ENCODE results near the gene TMEM170B.
A peak's percentile ranks its signal among the peaks of the same experiment; 100 is the strongest.
"Not testable (repeated sequence)": the region's sequence is repeated elsewhere in the genome, so short reads cannot be mapped to it uniquely, and the experiment has no call there.

TMEM170B gene

GRCh38 chr6:11543919-11544518 lies 6.5 kb downstream of the TMEM170B start:
- H2AFZ ChIP-seq (ENCODE audit: low read depth, low read length): no peak overlapping the region
- no peak overlapping the region for H3K9ac ChIP-seq (ENCODE audit: low read length)
- H3K27ac ChIP-seq (ENCODE audit: low read length): no peak overlapping the region
- peaks cover 22% of the 10 kb centered on the region for H3K4me1 ChIP-seq (ENCODE audit: low read length)
- H3K79me2 ChIP-seq (ENCODE audit: low read length): peaks cover 87% of the 10 kb centered on the region
- TF ChIP-seq EZH2phosphoT487 (IDR thresholded peaks at IDR 0.05; ENCODE audit: low read depth) (no peak), CTCF (IDR thresholded peaks at IDR 0.05; ENCODE audit: low read depth, low read length) (no peak)
- H3K4me2 ChIP-seq (ENCODE audit: low read length): no peak overlapping the region
- peaks cover 10% of the 10 kb centered on the region for H3K36me3 ChIP-seq (replicated peaks; ENCODE audit: low read depth, low read length)
- H3K27me3 ChIP-seq (ENCODE audit: low read depth, low read length): no peaks in the 10 kb centered on the region
- no peaks in the 10 kb centered on the region for H3K9me3 ChIP-seq (ENCODE audit: insufficient read depth, low read length)
- H4K20me1 ChIP-seq (ENCODE audit: insufficient read depth, low read length): peaks cover 41% of the 10 kb centered on the region
- no peak overlapping the region for H3K4me3 ChIP-seq (ENCODE audit: low read length)

- not testable (repeated sequence) for H3K36me3 ChIP-seq (replicated peaks; ENCODE audit: low read depth, low read length); H3K4me3 ChIP-seq (ENCODE audit: low read length); H3K9ac ChIP-seq (ENCODE audit: low read length); H2AFZ ChIP-seq (ENCODE audit: low read depth, low read length); H3K4me2 ChIP-seq (ENCODE audit: low read length); H3K9me3 ChIP-seq (ENCODE audit: insufficient read depth, low read length); H3K27ac ChIP-seq (ENCODE audit: low read length); H3K27me3 ChIP-seq (ENCODE audit: low read depth, low read length)
- H4K20me1 ChIP-seq (ENCODE audit: insufficient read depth, low read length): peaks cover 20% of the 10 kb centered on the region
- peaks cover 26% of the 10 kb centered on the region for H3K4me1 ChIP-seq (ENCODE audit: low read length)
- peaks cover 80% of the 10 kb centered on the region for H3K79me2 ChIP-seq (ENCODE audit: low read length)
These were observed 10.3 kb downstream of the TMEM170B start for GRCh38 chr6:11547846-11548245.

GRCh38 chr6:11548578-11548977 lies 11.0 kb downstream of the TMEM170B start:
- Histone ChIP-seq H3K4me1 (ENCODE audit: low read length) (peaks cover 26% of the 10 kb centered on the region), H3K79me2 (ENCODE audit: low read length) (peaks cover 80% of the 10 kb centered on the region), H4K20me1 (ENCODE audit: insufficient read depth, low read length) (peaks cover 18% of the 10 kb centered on the region)
- H3K9me3 ChIP-seq (ENCODE audit: insufficient read depth, low read length); H3K9ac ChIP-seq (ENCODE audit: low read length); H3K27me3 ChIP-seq (ENCODE audit: low read depth, low read length); H3K36me3 ChIP-seq (replicated peaks; ENCODE audit: low read depth, low read length); H3K27ac ChIP-seq (ENCODE audit: low read length); H2AFZ ChIP-seq (ENCODE audit: low read depth, low read length); H3K4me2 ChIP-seq (ENCODE audit: low read length); H3K4me3 ChIP-seq (ENCODE audit: low read length): not testable (repeated sequence)

GRCh38 chr6:11551053-11551452 lies 13.5 kb downstream of the TMEM170B start:
- Histone ChIP-seq H3K27ac (ENCODE audit: low read length) (no peak overlapping the region), H3K36me3 (replicated peaks; ENCODE audit: low read depth, low read length) (peaks cover 7% of the 10 kb centered on the region), H3K9me3 (ENCODE audit: insufficient read depth, low read length) (no peaks in the 10 kb centered on the region), H3K9ac (ENCODE audit: low read length) (no peak overlapping the region), H3K27me3 (ENCODE audit: low read depth, low read length) (no peaks in the 10 kb centered on the region), H3K79me2 (ENCODE audit: low read length) (peaks cover 80% of the 10 kb centered on the region), H4K20me1 (ENCODE audit: insufficient read depth, low read length) (peaks cover 8% of the 10 kb centered on the region), H3K4me1 (ENCODE audit: low read length) (peaks cover 31% of the 10 kb centered on the region), H3K4me3 (ENCODE audit: low read length) (no peak overlapping the region), H2AFZ (ENCODE audit: low read depth, low read length) (no peak overlapping the region), H3K4me2 (ENCODE audit: low read length) (no peak overlapping the region)
- no peak for TF ChIP-seq CTCF (IDR thresholded peaks at IDR 0.05; ENCODE audit: low read depth, low read length)
- no peak for TF ChIP-seq EZH2phosphoT487 (IDR thresholded peaks at IDR 0.05; ENCODE audit: low read depth)

- Histone ChIP-seq H3K4me3 (ENCODE audit: low read length) (peak overlapping the region; percentile 48), H3K36me3 (replicated peaks; ENCODE audit: low read depth, low read length) (peaks cover 4% of the 10 kb centered on the region), H3K9me3 (ENCODE audit: insufficient read depth, low read length) (no peaks in the 10 kb centered on the region), H3K4me1 (ENCODE audit: low read length) (peaks cover 31% of the 10 kb centered on the region), H4K20me1 (ENCODE audit: insufficient read depth, low read length) (peaks cover 18% of the 10 kb centered on the region), H3K79me2 (ENCODE audit: low read length) (peaks cover 81% of the 10 kb centered on the region), H3K27me3 (ENCODE audit: low read depth, low read length) (no peaks in the 10 kb centered on the region), H3K27ac (ENCODE audit: low read length) (peak overlapping the region; percentile 35), H3K4me2 (ENCODE audit: low read length) (peak overlapping the region; percentile 71), H2AFZ (ENCODE audit: low read depth, low read length) (no peak overlapping the region), H3K9ac (ENCODE audit: low read length) (no peak overlapping the region)
- TF ChIP-seq EZH2phosphoT487 (IDR thresholded peaks at IDR 0.05; ENCODE audit: low read depth): no peak
- TF ChIP-seq CTCF (IDR thresholded peaks at IDR 0.05; ENCODE audit: low read depth, low read length): no peak
These were observed 14.9 kb downstream of the TMEM170B start for GRCh38 chr6:11552442-11552841.

All from OCI-LY3 (cell line).